Measurements from ENCODE around the gene GDPD1.

Gene GDPD1

DNA sequence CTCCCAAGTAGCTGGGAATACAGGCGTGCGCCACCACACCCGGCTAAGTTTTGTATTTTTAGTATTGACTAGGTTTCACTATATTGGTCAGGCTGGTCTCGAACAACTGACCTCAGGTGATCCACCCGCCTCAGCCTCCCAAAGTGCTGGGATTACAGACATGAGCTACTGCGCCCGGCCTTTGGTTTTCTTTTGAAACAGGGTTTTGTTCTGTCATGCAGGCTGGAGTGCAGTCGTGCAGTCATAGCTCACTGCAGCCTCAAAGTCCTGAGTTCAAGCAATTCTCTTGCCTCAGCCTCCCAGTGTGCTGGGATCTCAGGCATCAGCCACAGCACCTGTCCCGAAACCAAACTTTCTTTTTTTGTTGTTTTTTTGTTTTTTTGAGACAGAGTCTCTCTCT is 39.7 kb upstream of the GDPD1 start:
- POLR2A ChIA-PET (ENCODE audit: low non-redundant PET) = no interaction called here
- TF ChIP-seq, protein P1, sequence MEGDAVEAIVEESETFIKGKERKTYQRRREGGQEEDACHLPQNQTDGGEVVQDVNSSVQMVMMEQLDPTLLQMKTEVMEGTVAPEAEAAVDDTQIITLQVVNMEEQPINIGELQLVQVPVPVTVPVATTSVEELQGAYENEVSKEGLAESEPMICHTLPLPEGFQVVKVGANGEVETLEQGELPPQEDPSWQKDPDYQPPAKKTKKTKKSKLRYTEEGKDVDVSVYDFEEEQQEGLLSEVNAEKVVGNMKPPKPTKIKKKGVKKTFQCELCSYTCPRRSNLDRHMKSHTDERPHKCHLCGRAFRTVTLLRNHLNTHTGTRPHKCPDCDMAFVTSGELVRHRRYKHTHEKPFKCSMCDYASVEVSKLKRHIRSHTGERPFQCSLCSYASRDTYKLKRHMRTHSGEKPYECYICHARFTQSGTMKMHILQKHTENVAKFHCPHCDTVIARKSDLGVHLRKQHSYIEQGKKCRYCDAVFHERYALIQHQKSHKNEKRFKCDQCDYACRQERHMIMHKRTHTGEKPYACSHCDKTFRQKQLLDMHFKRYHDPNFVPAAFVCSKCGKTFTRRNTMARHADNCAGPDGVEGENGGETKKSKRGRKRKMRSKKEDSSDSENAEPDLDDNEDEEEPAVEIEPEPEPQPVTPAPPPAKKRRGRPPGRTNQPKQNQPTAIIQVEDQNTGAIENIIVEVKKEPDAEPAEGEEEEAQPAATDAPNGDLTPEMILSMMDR (conservative IDR thresholded peaks at IDR 0.05; ENCODE audit: low read depth) = no peak
- CTCF ChIA-PET = no interaction called here
- DNase-seq (ENCODE audit: low spot score) = no peak
- no peak overlapping the region for H3K27ac ChIP-seq

DNA sequence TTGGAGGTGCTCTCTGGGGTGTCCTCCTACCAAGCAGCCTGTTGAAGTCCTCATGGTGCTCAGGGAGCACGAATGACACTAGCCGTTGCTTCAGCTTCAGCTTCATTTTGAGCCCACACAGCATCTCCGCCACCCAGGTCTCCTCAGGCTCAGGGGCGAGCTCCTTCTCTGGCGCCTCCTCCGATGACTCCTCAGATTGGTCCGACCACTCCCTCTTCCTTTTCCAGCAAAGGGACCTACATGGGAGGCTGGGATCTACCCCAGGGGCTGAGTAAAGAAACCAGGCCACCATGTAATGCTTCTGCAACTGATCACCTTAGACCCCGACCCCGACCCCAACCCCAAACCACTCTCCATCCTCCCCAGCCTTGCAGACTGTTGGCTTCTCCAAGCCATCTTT is 38.8 kb upstream of the GDPD1 start:
- no peak for DNase-seq (ENCODE audit: low spot score)
- ChIA-PET CTCF (no interaction called here), POLR2A (ENCODE audit: low non-redundant PET) (no interaction called here)
- no peak overlapping the region for H3K27ac ChIP-seq
- TF ChIP-seq, protein P1 (conservative IDR thresholded peaks at IDR 0.05; ENCODE audit: low read depth) = no peak

DNA sequence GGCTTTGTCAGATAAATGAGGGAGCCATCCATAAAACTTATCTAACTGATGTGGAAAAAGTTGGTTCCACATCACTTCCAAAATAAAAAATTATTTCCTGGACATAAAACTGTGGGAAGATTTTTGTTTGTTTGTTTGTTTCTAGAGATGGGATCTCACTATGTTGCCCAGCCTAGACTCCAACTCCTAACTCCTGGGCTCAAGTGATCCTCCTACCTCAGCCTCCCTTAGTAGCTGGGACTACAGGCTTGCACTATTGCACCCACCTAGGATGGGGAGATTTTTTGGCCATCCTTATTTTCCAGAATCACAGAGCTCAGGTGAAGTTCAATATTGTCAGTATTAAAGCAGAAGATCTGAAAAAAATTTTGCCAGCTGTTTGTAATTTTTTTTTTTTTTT is 34.3 kb upstream of the GDPD1 start:
- DNase-seq (ENCODE audit: low spot score) = no peak
- ChIA-PET POLR2A (ENCODE audit: low non-redundant PET) (no interaction called here), CTCF (no interaction called here)
- no peak overlapping the region for H3K27ac ChIP-seq
- TF ChIP-seq, protein P1 (conservative IDR thresholded peaks at IDR 0.05; ENCODE audit: low read depth) = no peak

DNA sequence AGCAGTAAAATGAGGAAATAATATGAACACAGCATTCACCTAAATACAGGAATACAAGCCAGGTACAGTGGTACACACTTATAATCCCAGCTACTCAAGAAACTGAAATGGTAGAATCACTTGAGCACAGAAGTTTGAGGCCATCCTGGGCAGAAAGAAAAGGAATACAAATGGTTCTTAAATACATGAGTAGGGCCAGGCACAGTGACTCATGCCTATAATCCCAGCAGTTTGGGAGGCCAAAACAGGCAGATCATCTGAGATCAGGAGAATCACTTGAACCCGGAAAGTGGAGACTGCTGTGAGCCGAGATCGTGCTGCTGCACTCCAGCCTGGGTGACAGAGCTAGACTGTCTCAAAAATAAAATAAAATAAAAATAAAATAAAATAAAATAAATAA is 33.5 kb upstream of the GDPD1 start:
- TF ChIP-seq, protein P1 (conservative IDR thresholded peaks at IDR 0.05; ENCODE audit: low read depth) = no peak
- DNase-seq (ENCODE audit: low spot score) = no peak
- H3K27ac ChIP-seq = no peak overlapping the region
- ChIA-PET POLR2A (ENCODE audit: low non-redundant PET) (no interaction called here), CTCF (interaction anchor here (0.6 kb wide), 1 partner anchor 233 kb away, joined by 5 read pairs; no protein-coding TSS in a partner anchor)

DNA sequence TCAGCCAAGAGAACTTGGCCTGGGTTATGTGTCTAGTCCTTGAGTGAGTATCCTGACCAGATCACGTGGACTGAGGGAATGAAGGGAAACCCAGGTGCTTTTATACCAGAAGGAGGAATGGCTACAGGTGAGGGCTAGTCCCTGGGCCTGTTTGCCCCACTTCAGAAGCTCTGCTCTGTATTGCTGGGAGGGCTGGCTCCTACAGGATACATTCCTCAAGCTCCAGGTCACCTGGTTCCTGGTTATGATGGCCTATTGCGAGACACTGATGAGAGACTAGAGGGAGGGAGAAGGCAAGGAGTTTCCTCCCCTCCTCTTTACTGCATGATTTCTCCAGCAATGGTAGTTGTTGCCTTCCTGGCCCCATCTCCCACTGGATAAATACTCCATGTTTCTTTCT is 29.5 kb upstream of the GDPD1 start:
- POLR2A ChIA-PET (ENCODE audit: low non-redundant PET) = no interaction called here
- no peak overlapping the region for H3K27ac ChIP-seq
- DNase-seq (ENCODE audit: low spot score) = no peak
- TF ChIP-seq, protein P1 (conservative IDR thresholded peaks at IDR 0.05; ENCODE audit: low read depth) = no peak
- CTCF ChIA-PET = no interaction called here

DNA sequence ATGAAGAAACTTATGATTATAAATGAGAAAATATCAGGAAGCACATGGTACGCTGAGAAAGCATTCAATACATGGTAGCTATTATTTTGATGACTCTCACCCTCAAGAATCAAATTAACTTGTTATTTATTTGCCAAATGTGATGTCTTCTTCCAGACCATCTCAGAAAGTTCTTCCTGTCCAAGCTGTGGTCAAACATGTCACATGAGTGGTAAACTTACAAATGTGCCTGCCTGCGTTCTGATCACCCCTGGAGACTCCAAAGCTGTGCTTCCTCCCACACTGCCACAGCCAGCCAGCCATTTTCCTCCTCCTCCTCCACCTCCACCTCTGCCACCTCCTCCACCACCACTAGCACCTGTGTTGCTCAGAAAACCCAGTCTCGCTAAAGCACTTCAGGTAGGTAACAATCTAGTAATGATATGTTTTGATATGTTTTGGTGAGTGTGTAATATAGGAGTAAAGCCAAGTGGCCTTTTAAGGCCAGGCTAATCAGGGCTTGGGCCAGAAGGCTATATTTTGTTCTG is 26.9 kb upstream of the GDPD1 start:
- POLR2A ChIA-PET (ENCODE audit: low non-redundant PET) = interaction anchor here (0.6 kb wide), 1 partner anchor 136 kb away, joined by 3 read pairs; no protein-coding TSS in a partner anchor
- DNase-seq (ENCODE audit: low spot score) = no peak
- CTCF ChIA-PET = interaction anchor here (0.7 kb wide), 1 partner anchor 568 kb away, joined by 3 read pairs; no protein-coding TSS in a partner anchor
- TF ChIP-seq, protein P1 (conservative IDR thresholded peaks at IDR 0.05; ENCODE audit: low read depth) = no peak
- H3K27ac ChIP-seq = no peak overlapping the region

Data from RWPE1 (cell line).